SH-SY5Y (cell line): Measurements from ENCODE around the gene FAM47E.

Experiments used
- GATA2 ChIP-seq: IDR thresholded peaks from 2 replicates; pipeline ENCODE4 v1.6.1; 2011; ENCODE audit warnings: mild to moderate bottlenecking, low read depth, low read length
- GATA3 ChIP-seq: IDR thresholded peaks from 2 replicates; pipeline ENCODE4 v1.6.1; 2011; ENCODE audit warnings: low read depth, mild to moderate bottlenecking, low read length, moderate library complexity

GRCh38 chr4:76257824-76258223, 6.3 kb downstream of the FAM47E start:
- TF ChIP-seq GATA2 = no peak
- TF ChIP-seq GATA3 = no peak
